Measurements from ENCODE around the gene GCN1.

- TF ChIP-seq POLR2A (IDR thresholded peaks at IDR 0.05), result no peak
- TF ChIP-seq CTCF (IDR thresholded peaks at IDR 0.05), result no peak
Measured at GRCh38 chr12:120158351-120158750, 36.2 kb downstream of the GCN1 start.
